GM23338 (cell line): Measurements from ENCODE around the gene MATCAP1.

Experiments
- CREB1 ChIP-seq: fragments of 250-450 bp; sonication (Bioruptor Pico); IDR thresholded peaks from 2 replicates; pipeline ENCODE4 v1.5.0; 2020; ENCODE audit warnings: low read depth, mild to moderate bottlenecking, moderate library complexity
- EZH2 ChIP-seq: fragments of 200-600 bp; sonication (generic); IDR thresholded peaks from one replicate; pipeline ENCODE4 v1.8.0; 2017; ENCODE audit warnings: antibody characterized with exemption, mild to moderate bottlenecking, low read depth; ENCODE audit not compliant: unreplicated experiment
- EZH2phosphoT487 ChIP-seq: fragments of 200-600 bp; sonication (generic); IDR thresholded peaks from one replicate; pipeline ENCODE4 v1.8.1; 2018; ENCODE audit warnings: antibody characterized with exemption; ENCODE audit not compliant: unreplicated experiment
- NANOG ChIP-seq: IDR thresholded peaks from 2 replicates; pipeline ENCODE4 v1.6.1; 2016; ENCODE audit warnings: antibody characterized with exemption, borderline replicate concordance
- POLR2AphosphoS5 ChIP-seq: IDR thresholded peaks from 2 replicates; pipeline ENCODE4 v1.6.1; 2016; ENCODE audit warnings: antibody characterized with exemption, low read depth
- TF ChIP-seq, protein P1 (sequence below), 2 experiments: fragments of 200-600 bp in 1 of 2; sonication (generic) in 1 of 2; conservative IDR thresholded peaks; 2 replicates each; pipeline versions ENCODE4 v1.5.1 to v1.6.1; 2016 to 2017; ENCODE audit warnings: antibody characterized with exemption in 2 of 2, low read depth in 2 of 2, mild to moderate bottlenecking in 2 of 2, moderate library complexity in 1 of 2
- TF ChIP-seq, protein P2 (sequence below): IDR thresholded peaks from one replicate; pipeline ENCODE4 v1.6.1; 2018; ENCODE audit warnings: antibody characterized with exemption; ENCODE audit not compliant: unreplicated experiment

DNA sequence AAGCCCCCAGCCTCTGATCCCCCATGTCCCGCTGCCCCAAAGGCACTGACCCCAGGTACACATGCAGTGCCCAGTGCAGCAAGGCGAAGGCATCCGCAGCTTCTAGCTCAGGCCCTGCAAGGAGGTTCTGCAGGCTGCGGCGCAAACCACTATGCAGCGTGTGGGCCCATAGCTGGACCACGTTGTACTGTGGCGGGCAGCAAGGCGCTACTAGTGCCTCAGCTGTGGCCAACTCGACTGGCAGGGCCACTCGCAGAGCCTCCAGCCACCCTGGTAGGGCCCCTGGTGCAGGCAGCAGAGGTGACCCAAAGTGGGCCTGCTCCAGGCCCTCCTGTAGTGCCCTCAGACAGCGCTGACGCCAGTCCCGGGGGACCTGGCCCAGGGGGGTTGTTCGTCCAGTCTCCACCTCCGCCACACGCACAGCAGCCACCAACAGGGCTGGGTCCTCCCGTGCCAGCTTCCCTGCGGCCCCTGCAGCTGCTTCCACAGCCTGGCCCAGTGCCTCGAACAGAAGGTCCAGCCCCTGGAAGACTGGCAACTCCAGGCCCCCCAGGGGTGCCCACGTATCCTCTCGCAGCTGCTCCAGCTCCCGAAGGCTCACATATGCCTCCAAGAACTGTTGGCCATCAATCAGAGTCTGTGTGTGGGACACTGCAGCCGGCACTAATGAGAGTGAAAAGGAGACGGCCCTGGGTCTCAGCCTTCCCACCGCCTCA is 3.6 kb upstream of the MATCAP1 start:
- TF ChIP-seq, protein P1, sequence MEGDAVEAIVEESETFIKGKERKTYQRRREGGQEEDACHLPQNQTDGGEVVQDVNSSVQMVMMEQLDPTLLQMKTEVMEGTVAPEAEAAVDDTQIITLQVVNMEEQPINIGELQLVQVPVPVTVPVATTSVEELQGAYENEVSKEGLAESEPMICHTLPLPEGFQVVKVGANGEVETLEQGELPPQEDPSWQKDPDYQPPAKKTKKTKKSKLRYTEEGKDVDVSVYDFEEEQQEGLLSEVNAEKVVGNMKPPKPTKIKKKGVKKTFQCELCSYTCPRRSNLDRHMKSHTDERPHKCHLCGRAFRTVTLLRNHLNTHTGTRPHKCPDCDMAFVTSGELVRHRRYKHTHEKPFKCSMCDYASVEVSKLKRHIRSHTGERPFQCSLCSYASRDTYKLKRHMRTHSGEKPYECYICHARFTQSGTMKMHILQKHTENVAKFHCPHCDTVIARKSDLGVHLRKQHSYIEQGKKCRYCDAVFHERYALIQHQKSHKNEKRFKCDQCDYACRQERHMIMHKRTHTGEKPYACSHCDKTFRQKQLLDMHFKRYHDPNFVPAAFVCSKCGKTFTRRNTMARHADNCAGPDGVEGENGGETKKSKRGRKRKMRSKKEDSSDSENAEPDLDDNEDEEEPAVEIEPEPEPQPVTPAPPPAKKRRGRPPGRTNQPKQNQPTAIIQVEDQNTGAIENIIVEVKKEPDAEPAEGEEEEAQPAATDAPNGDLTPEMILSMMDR (conservative IDR thresholded peaks at IDR 0.05; ENCODE audit: low read depth in 2 of 2) = no peak
- TF ChIP-seq EZH2 (no peak), NANOG (no peak), POLR2AphosphoS5 (no peak), CREB1 (CRISPR knock-in tag) (no peak), EZH2phosphoT487 (no peak)
- TF ChIP-seq, protein P2, sequence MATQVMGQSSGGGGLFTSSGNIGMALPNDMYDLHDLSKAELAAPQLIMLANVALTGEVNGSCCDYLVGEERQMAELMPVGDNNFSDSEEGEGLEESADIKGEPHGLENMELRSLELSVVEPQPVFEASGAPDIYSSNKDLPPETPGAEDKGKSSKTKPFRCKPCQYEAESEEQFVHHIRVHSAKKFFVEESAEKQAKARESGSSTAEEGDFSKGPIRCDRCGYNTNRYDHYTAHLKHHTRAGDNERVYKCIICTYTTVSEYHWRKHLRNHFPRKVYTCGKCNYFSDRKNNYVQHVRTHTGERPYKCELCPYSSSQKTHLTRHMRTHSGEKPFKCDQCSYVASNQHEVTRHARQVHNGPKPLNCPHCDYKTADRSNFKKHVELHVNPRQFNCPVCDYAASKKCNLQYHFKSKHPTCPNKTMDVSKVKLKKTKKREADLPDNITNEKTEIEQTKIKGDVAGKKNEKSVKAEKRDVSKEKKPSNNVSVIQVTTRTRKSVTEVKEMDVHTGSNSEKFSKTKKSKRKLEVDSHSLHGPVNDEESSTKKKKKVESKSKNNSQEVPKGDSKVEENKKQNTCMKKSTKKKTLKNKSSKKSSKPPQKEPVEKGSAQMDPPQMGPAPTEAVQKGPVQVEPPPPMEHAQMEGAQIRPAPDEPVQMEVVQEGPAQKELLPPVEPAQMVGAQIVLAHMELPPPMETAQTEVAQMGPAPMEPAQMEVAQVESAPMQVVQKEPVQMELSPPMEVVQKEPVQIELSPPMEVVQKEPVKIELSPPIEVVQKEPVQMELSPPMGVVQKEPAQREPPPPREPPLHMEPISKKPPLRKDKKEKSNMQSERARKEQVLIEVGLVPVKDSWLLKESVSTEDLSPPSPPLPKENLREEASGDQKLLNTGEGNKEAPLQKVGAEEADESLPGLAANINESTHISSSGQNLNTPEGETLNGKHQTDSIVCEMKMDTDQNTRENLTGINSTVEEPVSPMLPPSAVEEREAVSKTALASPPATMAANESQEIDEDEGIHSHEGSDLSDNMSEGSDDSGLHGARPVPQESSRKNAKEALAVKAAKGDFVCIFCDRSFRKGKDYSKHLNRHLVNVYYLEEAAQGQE = no peak
